Measurements from ENCODE around the gene MEAF6. TPM values are rescaled to one million over a fixed set of nuclear protein-coding genes. Genes with fewer than 3 reads are reported as not detected.

The MEAF6 gene
- total RNA-seq, 1 experiment from 2014 or later = 51.6 TPM

- WGBS (ENCODE audit: extremely low coverage, insufficient read length, low lambda C conversion rate) = no CpG with 5 or more reads among the region's 6 CpGs
- no peaks in the 10 kb centered on the region for H3K27me3 ChIP-seq (ENCODE audit: insufficient read depth, low read length)
- Mint-ChIP-seq H3K27ac (no peak overlapping the region), H3K36me3 (ENCODE audit: insufficient read depth in 1 of 3, low read depth in 3 of 3) (peaks cover 6 to 29% (median 20%) of the 10 kb centered on the region in 3 experiments; a peak in 6 of 7 replicates), H3K9me3 (no peaks in the 10 kb centered on the region), H3K4me3 (no peak overlapping the region), H3K27me3 (ENCODE audit: low read depth) (no peaks in the 10 kb centered on the region; the same call in 1 of the 2 replicates), H3K4me1 (peaks cover 4 to 13% of the 10 kb centered on the region in 2 experiments; a peak in 3 of 4 replicates)
- no peaks in the 10 kb centered on the region for H3K79me1 ChIP-seq (ENCODE audit: insufficient read depth, low read depth, low read length, poor library complexity, severe bottlenecking)
- H2BK20ac ChIP-seq (ENCODE audit: low read depth, low read length, poor library complexity, severe bottlenecking) = no peak overlapping the region
- H3K4me2 ChIP-seq (ENCODE audit: insufficient read depth, insufficient read length, low read length) = no peak overlapping the region
- H2BK12ac ChIP-seq (ENCODE audit: insufficient read length, low read depth, low read length) = no peak overlapping the region
- no peaks in the 10 kb centered on the region for H3K23me2 ChIP-seq (ENCODE audit: insufficient read length, low read depth, low read length, poor library complexity, severe bottlenecking)
- TF ChIP-seq CTCF (conservative IDR thresholded peaks at IDR 0.05) = no peak
- H3K27ac ChIP-seq (ENCODE audit: insufficient read length, low read depth, low read length) = no peak overlapping the region
- no peaks in the 10 kb centered on the region for H4K20me1 ChIP-seq (ENCODE audit: control insufficient read depth, insufficient read depth, insufficient read length)
- no peak overlapping the region for H4K5ac ChIP-seq (ENCODE audit: insufficient read length, low read depth, low read length)
- H3K4ac ChIP-seq (ENCODE audit: low read depth, low read length) = no peak overlapping the region
- no peak overlapping the region for H2BK120ac ChIP-seq (ENCODE audit: low read depth, low read length, poor library complexity, severe bottlenecking)
- H3K9me3 ChIP-seq (ENCODE audit: control insufficient read depth, low read depth, low read length) = no peaks in the 10 kb centered on the region
- no peak overlapping the region for H3K9ac ChIP-seq (ENCODE audit: extremely low read depth, insufficient read length, low read length)
- no peak overlapping the region for H2BK5ac ChIP-seq (ENCODE audit: insufficient read length, low read length)
- H3K14ac ChIP-seq (ENCODE audit: insufficient read depth, low read length) = no peak overlapping the region
- H2BK15ac ChIP-seq (ENCODE audit: low read depth, low read length) = no peak overlapping the region
- H3T11ph ChIP-seq (ENCODE audit: low read length) = no peak overlapping the region
- H3K4me1 ChIP-seq (ENCODE audit: insufficient read depth, low read length) = no peaks in the 10 kb centered on the region
- no peaks in the 10 kb centered on the region for H3K79me2 ChIP-seq (ENCODE audit: insufficient read depth, low read length)
- H3K18ac ChIP-seq (ENCODE audit: insufficient read length, low read depth, low read length) = no peak overlapping the region
- no peak for DNase-seq
- H3K56ac ChIP-seq (ENCODE audit: insufficient read length, low read depth, low read length) = no peak overlapping the region
- no peak overlapping the region for H2AK5ac ChIP-seq (ENCODE audit: insufficient read length, low read length)
- H4K8ac ChIP-seq (replicated peaks; ENCODE audit: insufficient read length, low read depth, low read length) = no peak overlapping the region
- H2AFZ ChIP-seq (ENCODE audit: low read length) = no peak overlapping the region
- H3K23ac ChIP-seq (ENCODE audit: insufficient read length, low read depth, low read length) = no peak overlapping the region
- no peak overlapping the region for H4K91ac ChIP-seq (ENCODE audit: insufficient read length, low read depth, low read length)
Measured at GRCh38 chr1:37485902-37486679, 28.5 kb downstream of the MEAF6 start.
